MM.1S (cell line): ENCODE measurements around the gene EIF1AY.

Experiments
- CTCF ChIP-seq: fragments of 300-600 bp; sonication (generic); IDR thresholded peaks from 2 replicates; pipeline ENCODE4 v1.5.1; 2016; ENCODE audit warnings: antibody characterized with exemption, low read length, mixed read lengths
- EZH2 ChIP-seq: fragments of 300-600 bp; sonication (generic); optimal IDR thresholded peaks from 2 replicates; pipeline ENCODE3; 2017; ENCODE audit warnings: low read depth, mild to moderate bottlenecking, antibody characterized with exemption, low read length, mixed read lengths
- EZH2phosphoT487 ChIP-seq: fragments of 300-600 bp; sonication (generic); IDR thresholded peaks from 2 replicates; pipeline ENCODE4 v1.6.1; 2018; ENCODE audit warnings: antibody characterized with exemption, low read length

GRCh38 chrY:20576506-20576905 lies 930 bp downstream of the EIF1AY start:
- no peak for TF ChIP-seq CTCF
- TF ChIP-seq EZH2phosphoT487 = no peak
- no peak for TF ChIP-seq EZH2
